Kidney capillary endothelial cell (primary cell): Measurements from ENCODE around the gene IQGAP1.
"Not testable (repeated sequence)": the region's sequence is repeated elsewhere in the genome, so short reads cannot be mapped to it uniquely, and the experiment has no call there.

Experiments
- DNase-seq: peaks from one replicate; pipeline ENCODE4 v3.0.0-alpha.2; 2018; ENCODE audit warnings: low spot score

IQGAP1 gene

DNA sequence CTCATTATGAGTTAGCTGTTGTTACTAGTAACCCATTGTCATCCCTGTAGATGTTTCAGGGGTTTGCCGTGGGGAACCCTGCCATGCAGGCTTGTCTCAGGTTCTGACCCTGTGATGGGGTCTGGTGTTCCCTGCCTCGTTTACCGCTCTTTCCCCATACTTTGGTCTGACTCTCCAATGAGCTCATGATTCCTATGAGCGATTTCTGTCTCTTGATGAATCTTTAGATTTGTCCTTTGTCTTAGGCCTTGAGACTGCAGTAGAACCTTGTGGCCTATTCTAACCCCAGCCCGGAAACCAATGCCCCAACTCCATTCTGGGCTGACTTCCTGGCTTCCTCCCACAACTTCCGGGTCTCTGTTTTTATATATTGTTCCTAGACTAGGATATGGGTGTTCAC, 11.3 kb upstream of the IQGAP1 start:
- peak; percentile 71 for DNase-seq

DNA sequence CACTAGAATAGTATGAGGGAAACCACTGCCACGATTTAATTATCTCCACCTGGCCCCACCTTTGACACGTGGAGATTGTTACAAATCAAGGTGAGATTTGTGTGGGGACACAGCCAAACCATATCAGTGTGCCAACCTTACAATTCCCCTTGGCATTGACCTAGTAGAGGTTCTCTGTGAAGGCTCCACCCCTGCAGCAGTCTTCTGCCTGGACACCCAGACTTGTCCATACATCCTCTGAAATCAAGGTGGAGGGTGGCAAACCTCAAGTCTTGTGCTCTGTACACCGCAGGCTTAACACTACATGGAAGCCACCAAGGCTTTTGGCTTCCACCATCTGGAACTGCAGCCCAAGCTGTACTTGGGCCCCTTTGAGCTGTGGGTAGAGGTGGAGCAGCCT, 8.8 kb upstream of the IQGAP1 start:
- no peak for DNase-seq

DNA sequence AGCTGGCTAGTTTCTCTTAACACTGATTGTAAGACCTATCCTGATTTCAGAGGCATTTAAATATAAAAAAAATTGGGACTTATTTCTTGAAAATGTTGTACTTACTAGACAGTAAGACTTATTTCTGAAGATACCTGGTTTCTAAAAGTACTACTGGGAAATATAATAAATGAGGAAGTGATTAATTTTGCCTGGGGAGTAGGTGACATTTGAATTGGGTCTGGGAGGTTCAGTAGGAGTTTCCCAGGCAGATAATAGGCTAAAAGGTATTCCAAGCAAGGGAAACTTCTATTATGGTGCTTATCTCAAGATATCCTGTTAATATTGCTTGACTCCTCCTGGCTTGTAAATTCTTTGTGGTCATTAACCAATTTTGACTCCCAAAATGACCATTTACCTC, 6.5 kb upstream of the IQGAP1 start:
- no peak for DNase-seq

DNA sequence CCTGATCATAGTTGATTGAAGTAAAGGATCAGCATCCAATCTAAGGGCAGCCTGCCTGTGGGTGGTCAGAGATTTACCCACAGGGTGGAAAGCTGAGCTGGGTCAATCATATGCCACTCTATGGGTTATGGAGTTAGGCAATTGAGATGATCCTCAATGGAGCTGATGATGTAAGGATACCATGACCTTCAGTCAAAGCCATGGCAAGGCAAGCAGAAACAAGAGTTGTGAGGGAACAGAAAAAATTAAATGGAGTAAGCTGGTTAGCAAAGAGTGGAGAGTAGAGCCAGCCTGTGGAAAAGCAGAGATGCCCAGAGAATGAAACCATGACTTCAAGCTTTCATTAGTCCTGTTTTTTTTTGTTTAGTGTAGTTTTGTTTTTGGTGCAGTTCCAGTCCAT, 5.7 kb upstream of the IQGAP1 start:
- no peak for DNase-seq

DNA sequence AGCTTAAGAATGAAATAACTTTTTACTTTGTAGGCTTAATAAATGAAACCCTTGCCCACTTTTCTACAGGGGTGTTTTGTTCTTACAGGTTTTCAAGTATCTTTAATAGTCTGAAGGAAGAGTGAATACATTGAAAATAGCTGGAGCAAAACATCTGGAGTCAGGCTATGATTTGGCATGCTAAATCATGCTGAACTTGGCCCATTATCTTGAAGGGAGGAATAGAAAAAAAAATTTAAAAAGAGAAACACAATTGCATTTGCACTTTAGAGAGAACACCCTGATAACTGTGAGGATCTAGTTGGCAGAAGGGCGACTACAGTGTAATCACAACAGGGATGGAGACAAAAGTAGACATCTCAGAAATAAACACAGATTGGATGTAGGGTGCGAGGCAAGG, 1.8 kb upstream of the IQGAP1 start:
- DNase-seq = no peak

DNA sequence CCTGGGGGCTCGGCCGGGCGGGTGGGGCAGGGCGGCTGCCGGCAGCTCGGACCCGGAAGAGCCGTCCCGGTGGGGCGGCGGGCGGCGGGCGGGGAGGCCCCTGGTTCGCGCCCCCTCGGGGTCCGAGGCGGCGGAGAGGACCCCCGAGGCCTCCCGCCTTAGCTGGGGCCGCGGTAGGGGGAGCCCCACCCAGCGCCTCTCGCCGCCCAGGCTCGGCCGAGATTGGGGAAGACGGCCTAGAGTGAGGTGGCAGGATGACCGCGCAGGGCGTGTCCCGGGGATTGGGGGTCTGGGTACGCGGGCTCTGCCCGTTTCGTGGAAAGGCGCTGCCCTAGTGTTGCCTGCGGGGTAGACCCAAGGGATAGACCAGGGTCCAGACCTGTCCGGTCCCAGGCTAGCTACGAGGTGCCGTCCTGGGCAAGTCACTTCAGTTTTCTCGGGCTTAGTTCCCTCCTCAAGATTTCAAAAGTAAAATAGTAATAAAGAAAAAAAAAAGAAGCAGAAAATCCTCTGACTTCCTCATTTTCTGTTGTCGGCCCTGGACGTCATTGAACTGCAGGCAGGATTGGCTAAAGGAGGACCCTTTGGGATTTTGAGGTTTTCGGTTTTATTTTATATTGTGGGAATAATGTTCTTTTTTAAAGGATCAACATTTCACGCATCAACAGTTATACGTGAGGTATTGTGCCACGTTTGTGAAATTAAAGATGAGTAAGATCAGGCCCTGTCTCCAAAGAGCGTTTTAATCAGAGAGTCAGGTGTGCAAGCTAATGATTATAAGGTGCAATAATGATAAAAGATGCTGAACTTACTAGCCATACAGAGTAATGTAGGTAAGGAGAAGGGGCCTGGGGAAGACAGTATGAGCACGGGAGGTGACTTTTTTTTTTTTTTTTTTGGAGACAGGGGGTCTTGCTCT, 679 bp downstream of the IQGAP1 start:
- no peak for DNase-seq

DNA sequence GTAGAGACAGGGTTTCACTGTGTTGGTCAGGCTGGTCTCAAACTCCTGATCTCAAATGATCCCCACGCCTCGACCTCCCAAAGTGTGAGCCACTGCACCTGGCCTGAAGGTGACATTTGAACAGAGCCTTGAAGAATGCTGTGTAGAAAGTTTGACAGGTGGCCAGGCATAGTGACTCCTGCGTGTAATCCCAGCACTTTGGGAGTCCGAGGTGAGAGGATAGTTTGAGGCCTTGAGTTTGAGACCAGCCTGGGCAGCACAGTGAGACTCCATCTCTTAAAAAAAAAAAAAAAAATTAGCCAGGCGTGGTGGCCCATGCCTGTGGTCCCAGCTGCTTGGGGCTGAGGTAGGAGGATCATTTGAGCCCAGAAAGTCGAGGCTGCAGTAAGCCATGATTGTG, 1.5 kb downstream of the IQGAP1 start:
- DNase-seq = no peak

DNA sequence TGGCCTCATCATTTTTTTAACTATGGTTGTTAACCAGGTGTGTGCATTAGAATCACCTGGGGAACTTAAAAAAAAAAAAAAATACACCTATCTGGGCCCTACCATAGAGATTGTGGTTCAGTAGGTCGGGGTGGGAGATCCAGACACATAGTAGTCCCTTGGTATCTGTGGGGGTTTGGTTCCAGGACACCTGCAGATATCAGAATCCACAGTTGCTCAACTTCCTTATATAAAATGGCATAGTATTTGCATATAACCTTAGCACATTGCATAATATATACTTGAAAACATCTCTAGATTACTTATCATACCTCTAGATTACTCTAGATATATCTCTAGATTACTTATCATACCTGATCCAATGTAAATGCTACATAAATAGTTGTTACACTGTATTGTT, 5.0 kb downstream of the IQGAP1 start:
- DNase-seq = no peak

DNA sequence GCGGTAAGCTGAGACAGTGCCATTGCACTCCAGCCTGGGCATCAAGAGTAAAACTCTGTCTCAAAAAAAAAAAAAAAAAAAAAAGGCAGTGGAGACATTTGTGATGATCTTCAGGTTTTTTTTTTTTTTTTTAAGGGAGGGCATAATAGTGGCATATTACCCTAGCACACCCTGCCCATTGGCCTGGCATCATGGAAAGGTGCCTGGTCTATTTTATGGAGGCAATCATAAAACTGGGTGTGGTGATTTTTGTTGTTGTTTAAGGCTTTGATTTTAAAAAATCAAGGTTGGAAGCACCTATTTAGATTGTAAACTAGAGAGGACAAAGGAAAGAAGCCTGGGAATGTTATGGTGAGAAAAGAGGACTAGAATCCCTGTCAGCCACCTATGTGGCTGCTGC, 6.0 kb downstream of the IQGAP1 start:
- DNase-seq = no peak

DNA sequence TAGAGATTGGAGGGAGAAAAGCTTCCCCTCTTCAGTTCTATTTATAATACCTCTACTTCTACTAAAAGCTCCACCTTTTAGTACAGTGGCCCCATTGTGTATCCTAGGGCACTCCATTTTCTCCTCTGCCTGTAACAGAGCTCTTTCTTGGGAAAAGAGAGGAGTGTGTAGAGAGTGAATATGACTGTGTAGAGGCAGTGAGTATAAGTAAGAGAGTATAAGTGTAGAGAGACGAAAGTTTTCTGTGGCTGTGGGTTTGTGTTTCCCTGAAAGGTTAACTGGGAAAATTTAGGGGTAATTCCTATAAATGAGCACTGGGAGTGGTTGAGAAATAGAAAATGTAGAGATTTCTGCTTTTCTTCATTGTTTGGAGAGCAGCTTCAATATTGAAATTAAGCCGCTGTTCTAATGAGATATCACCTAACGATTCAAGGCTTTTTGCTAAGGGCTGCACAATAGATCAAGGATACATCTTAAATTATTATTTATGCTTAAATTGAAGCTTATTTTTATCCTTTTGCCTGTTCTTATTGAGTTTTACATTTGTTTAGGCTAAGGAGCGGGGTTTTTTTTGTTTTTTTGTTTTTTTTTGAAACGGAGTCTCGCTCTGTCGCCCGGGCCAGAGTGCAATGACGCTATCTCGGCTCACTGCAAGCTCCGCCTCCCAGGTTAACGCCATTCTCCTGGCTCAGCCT, 6.9 kb downstream of the IQGAP1 start:
- no peak for DNase-seq

DNA sequence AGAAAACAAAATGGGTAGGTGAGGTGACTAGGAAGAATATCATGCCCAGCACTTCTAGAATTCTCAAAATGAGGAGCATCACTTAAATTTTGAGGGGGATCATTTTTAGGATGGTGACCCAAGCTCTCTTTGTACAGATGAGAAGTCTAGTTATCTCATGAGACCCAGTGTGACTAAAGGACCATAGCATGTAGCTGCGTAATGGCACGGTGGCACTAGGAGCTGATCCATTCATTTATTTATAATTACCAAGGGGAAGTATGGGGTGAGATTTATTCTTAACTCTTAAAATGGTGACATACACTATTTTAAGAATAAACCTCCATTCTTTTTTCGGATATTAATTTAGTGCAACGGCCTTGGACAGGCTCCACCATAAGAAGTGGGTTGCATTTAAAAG, 8.3 kb downstream of the IQGAP1 start:
- DNase-seq = no peak

DNA sequence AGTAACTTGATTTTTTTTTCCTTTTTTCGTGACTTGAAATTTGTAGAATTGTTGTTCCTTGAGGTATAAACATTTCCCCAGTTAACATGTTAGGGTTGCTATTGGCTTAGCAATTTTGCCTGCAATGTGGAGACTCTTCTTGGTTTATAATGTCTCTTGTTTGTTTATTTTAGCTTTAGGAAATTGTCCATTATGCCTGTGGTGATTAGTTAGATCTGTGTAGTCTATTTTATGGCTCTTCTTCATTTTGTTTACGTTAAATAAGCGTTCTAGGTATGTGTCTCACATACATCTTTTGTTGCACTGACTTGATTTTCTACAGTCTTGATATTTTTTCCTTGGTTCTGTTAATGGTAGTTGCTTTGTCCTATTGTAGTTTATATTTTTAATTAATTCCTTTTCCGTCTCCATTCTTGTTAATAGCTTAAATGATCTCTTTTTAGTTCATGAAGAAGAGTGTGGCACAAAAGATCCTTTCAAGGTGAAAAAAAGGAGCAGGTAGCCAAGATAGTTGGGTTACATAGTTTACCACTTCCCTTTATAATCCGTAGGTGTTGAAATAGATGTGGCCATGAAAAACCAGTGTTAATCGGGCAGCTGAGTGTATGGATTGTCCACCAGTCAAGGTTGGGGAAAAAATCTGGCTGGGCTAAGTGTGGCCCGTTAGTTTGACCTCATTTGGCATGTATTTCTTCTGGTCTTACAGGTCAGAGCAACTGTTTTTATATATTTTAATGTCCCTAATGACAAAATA, 12.1 kb downstream of the IQGAP1 start:
- DNase-seq = no peak

DNA sequence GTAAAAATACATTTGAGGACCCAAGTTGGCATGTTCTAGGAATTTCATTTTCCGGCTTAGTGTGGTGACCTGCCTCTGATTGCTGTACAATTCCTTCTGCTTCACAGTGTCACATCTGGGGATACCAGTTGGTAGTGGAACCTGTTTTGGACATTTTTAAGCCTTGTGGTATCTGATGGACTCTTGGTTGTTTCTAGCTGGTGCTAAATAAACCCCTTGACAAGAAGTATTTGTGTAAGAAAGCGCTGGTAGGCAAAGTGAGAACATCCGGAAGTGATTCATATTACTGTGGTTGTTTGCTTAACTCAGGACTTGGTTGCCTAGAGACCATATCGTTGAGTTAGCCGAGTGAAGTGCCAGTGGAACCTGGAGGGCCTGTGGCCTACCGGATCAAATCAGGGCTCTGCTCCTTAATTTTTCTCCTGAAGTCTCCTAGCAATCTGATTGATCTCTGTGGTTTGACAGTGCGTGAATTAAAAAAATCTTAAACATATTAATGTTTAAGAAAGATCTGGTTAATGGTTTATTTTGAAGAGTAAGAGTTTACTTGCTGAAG, 12.8 kb downstream of the IQGAP1 start:
- peak; percentile 92 for DNase-seq

DNA sequence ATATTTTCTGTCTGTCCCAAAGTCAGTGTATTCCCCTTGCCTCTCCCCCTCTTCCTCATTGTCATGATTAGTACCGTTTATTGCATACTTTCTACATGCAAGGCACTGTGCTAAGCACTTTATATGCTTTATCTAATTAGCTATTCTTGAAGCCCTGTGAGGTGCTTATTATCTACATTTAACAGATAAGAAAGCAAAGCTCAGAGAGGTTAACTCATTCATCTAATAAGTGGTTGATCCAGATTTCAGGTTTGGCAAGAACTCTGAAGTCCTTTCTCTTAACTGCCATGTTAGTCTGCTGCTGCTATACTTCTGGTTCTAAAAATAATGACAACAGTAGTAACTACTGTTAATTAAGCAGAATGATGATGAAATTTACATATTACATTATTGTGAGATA, 13.5 kb downstream of the IQGAP1 start:
- no peak for DNase-seq

DNA sequence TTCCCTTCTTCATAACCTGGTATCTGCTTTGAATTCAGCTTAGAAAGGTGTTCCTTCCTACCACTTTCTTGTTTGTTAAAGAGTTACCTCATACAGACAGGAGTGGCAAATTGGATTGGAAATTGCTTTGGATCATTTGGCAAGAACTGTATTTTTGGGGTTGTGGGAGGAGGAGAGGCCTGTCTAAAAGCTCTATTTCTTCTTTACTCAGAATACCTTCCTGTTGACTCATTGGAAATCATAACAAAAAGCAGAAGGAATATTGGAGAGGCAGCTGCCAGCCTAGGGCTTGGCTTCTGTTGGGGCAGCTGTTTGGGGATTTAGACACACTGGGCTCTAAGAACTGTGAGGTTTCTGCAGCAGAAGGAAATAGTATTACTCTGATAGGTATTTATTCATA, 14.2 kb downstream of the IQGAP1 start:
- DNase-seq = peak; percentile 57

DNA sequence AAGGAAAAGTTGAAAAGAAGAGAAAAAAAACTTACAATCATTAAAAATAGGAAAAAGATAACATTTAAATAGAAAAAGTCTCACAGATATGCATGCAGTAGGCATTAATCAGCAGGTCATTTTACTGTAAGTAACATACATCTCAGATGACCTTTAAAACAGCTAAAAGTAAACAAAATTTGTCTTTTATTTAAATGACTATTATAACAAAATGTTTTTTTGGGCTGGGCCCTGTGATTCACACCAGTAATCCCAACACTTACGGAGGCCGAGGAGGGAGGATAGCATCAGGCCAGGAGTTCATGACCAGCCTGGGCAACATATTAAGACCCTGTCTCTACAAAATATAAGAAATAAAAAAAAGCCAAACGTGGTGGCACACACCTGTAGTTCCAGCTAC, 14.7 kb downstream of the IQGAP1 start:
- DNase-seq = no peak

DNA sequence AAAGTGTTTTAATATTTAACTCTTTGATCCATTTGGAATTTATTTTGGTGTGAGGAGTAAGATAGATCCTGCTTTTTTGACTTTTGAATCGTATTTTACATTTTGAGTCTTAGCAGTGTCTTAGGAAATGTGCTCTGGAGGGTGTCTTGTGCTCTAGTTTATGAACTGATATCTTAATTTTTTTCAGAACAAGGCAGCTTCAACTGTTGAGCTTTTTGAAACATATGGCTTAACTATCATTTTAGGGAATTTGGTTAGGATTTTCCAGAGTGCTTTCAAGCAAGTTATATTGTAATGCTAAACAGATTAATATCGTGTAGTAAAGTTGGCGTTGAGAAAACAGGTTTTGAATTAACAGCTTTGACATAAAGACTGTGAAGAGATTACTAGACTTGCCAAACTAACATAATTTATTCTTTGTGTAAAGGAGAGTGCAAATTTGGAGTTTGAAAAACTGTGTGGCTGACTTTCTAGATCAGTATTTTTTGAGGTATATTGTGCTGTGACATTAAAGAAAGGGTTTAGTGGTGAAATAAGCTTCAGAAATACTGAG, 17.1 kb downstream of the IQGAP1 start:
- no peak for DNase-seq

DNA sequence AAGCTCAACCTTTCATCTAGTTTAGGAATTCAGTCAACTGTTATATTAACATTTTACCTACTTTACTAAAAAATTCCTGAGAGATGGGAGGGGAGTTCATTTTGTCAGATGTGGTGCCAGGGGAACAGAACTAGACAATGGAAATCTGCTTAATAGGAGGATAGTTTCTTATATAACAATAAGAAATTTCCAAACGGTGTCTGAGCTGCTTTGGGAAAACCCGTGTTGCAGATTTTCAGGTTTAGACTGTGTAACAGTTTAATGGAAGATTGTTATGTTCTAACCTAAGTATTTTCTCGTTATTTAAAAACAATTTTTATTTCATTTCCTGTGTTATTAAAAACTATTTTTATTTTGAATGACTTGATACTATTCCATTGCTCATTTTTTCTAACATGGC, 19.3 kb downstream of the IQGAP1 start:
- no peak for DNase-seq

DNA sequence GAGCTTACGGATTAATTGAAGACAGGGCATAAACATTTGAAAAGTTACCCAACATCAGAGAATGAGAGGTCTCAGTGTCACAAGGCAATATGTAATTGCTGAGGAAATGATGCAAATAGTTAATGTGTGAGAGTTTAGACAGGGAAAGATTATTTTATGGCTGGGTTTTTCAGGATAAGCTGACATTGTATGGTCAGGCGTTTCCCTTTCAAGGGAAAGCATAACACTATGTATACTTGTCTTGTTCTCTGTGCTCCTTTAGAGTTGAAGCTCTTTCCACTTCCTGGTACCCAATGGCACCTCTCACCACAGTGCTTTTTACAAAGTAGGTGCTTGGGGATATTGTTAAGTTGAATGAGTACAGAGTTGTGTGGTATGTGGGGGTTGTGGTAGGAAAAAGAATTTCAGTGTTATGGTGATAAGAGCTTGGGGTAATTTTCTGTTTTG, 19.9 kb downstream of the IQGAP1 start:
- no peak for DNase-seq

DNA sequence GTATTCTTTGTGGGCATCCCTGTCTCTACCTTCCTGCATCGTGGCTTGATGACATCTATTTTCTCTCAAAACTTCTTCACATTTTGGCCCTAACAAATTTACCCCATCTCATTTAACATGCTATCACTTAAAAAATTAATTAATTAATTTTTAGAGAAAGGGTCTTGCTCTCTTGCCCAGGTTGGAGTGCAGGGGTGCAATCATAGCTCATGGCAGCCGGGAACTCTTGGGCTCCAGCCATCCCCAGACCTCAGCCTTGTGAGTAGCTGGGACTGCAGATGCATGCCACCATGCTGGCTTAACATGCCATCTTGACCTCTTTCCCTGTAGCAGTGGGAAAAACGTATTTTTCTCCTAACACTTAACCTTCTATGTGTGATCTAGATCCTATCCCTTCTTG, 20.6 kb downstream of the IQGAP1 start:
- DNase-seq = no peak

DNA sequence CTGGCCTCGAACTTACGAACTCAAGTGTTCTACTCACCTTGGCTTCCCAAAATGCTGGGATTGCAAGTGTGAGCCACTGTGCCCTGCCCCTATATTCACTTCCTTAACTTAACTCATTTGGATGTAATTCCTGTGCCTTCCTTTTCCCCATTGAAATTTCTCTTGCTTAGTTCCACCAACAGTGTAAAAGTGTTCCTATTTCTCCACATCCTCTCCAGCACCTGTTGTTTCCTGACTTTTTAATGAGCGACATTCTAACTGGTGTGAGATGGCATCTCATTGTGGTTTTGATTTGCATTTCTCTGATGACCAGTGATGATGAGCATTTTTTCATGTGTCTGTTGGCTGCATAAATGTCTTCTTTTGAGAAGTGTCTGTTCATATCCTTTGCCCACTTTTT, 21.5 kb downstream of the IQGAP1 start:
- not testable (repeated sequence) for DNase-seq

DNA sequence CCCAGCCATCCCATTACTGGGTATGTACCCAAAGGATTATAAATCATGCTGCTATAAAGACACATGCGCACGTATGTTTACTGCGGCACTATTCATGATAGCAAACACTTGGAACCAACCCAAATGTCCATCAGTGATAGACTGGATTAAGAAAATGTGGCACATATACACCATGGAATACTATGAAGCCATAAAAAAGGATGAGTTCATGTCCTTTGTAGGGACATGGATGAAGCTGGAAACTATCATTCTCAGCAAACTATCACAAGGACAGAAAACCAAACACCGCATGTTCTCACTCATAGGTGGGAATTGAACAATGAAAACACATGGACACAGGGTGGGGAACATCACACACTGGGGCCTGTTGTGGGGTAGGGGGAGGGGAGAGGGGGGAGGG, 22.3 kb downstream of the IQGAP1 start:
- DNase-seq = not testable (repeated sequence)
